GM21619 (cell line): ENCODE measurements around the gene ACOT6.
"Not testable (repeated sequence)": the region's sequence is repeated elsewhere in the genome, so short reads cannot be mapped to it uniquely, and the experiment has no call there.

Experiments
- ATAC-seq: cut with Tn5 transposase; IDR thresholded peaks from one replicate; pipeline ENCODE4 v1.9.1; 2021; ENCODE audit not compliant: unreplicated experiment

The ACOT6 gene

GRCh38 chr14:73612339-73613045 lies at the start of gene ACOT6:
Gene ACOT6 (plus strand): TSS chr14:73612517. CDS start chr14:73612572, 55 bp downstream.
- peak; percentile 79 for ATAC-seq

GRCh38 chr14:73562696-73563095 lies 49.6 kb upstream of the ACOT6 start:
- not testable (repeated sequence) for ATAC-seq

GRCh38 chr14:73566431-73566830 lies 45.9 kb upstream of the ACOT6 start:
- not testable (repeated sequence) for ATAC-seq

- not testable (repeated sequence) for ATAC-seq
Observed at GRCh38 chr14:73566935-73567334, 45.4 kb upstream of the ACOT6 start.

DNA sequence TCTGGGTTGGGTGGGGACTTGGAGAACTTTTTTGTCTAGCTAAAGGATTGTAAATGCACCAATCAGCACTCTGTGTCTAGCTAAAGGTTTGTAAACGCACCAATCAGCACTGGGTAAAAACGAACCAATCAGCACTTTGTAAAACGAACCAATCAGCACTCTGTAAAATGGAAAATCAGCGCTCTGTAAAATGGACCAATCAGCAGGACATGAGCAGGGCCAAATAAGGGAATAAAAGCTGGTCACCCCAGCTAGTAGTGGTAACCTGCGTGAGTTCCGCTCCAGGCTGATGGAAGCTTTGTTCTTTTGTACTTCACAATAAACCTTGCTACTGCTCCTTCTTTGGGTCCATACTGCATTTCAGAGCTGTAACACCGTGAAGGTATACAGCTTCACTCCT lies 45.0 kb upstream of the ACOT6 start:
- ATAC-seq, result no peak

DNA sequence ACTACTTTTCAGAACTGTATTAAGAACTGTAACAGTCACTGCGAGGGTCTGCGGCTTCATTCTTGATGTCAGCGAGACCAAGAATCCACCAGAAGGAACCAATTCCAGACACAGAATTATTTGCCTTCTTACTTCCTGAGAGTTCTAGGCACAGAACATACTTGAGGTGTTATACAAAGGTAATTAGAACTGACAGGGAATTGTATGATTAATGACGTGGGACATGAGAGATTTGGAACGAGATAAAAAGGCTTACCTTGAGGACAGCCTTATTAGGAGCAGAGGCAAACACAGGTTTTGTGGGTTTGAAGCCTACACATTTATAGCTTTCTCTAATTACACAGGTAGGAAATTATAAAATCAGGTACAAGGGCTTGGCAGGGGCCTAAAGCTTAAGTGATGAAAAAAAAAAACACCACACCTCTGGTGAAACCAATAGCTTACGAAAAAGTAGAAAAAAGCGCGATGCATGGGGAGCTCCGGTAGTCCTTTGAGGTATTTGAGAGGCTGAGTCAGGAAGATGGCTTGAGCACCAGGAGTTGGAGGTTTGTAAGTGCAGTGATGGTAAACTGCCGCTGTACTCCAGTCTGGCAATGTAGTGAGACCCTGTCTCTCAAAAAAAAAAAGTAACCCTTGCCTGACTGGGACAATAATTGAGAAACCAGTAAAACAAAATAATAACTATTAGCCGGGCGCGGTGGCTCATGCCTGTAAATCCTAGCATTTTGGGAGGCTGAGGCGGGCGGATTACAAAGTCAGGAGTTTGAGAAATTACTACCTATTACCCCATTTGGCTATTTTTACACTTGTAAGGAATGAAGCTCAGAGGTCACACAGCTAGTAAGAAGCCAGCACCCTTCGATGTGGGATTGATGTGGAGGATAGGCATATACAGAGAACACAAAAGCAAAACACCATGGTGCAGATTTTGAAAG lies 44.1 kb upstream of the ACOT6 start:
- ATAC-seq, result no peak

GRCh38 chr14:73568886-73569184 lies 43.5 kb upstream of the ACOT6 start:
- ATAC-seq, result not testable (repeated sequence)

DNA sequence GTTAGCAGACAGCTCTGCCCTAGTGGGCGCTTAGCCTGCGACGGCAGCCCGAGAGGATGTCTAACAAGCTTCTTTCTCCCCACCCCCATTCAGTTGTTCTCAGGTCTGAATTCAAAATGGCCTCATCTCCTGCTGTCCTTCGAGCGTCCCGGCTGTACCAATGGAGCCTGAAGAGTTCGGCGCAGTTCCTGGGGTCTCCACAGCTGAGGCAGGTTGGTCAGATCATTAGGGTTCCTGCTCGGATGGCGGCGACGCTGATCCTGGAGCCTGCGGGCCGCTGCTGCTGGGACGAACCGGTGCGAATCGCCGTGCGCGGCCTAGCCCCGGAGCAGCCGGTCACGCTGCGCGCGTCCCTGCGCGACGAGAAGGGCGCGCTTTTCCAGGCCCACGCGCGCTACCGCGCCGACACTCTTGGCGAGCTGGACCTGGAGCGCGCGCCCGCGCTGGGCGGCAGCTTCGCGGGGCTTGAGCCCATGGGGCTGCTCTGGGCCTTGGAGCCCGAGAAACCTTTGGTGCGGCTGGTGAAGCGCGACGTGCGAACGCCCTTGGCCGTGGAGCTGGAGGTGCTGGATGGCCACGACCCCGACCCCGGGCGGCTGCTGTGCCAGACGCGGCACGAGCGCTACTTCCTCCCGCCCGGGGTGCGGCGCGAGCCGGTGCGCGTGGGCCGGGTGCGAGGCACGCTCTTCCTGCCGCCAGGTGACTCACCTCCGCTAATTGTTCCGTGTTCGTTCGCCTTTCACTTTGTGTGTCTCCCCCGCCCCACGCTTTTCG lies 42.9 kb upstream of the ACOT6 start, which contains the start of gene ACOT2:
ACOT2 (plus strand) TSS at position 29 of the 774 bp plus-strand sequence; CDS start at position 57, 28 bp downstream.
- ATAC-seq, result peak; percentile 64

- ATAC-seq, result peak; percentile 53
Observed at GRCh38 chr14:73570913-73571312, 41.4 kb upstream of the ACOT6 start.

DNA sequence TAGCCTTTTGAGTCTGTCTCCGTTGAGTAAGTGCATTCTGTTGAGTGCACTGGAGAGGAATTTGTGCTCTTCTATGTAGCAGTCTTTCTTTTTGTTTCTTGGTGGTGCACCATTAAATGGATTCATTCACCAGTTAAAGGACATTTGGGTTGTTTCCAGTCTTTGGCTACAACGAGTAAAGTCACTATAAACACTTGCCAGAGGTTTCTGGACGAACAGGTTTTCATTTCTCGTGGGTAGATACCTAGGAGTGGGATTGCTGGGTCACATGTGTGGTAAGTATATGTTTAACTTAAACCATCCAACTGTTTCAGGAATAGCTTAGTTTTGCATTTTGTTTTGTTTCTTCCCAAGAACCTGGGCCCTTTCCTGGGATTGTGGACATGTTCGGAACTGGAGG lies 39.3 kb upstream of the ACOT6 start:
- not testable (repeated sequence) for ATAC-seq

DNA sequence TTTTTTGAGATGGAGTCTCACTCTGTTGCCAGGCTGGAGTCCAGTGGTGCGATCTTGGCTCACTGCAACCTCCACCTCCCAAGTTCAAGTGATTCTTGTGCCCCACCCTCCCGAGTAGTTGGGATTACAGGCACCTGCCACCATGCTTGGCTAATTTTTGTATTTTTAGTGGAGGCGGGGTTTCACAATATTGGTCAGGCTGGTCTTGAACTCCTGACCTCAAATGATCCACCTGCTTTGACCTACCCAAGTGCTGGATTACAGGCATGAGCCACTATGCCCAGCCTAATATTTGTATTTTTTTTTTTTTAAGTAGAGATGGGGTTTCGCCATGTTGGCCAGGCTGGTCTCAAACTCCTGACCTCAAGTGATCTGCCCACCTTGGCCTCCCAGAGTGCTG lies 38.6 kb upstream of the ACOT6 start:
- not testable (repeated sequence) for ATAC-seq

DNA sequence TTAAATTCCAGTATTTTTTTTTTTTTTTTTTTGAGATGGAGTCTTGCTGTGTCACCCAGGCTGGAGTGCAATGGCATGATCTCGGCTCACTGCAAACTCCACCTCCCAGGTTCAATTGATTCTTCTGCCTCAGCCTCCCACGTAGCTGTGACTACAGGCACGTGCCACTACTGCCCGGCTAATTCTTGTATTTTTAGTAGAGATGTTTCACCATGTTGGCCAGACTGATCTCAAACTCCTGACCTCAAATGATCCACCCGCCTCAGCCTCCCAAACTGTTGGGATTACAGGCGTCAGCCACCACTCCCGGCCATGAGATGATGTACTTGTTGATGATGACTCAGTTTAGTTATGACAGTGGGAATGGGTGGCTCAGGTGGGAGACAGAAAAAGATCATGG lies 38.1 kb upstream of the ACOT6 start:
- ATAC-seq, result not testable (repeated sequence)

DNA sequence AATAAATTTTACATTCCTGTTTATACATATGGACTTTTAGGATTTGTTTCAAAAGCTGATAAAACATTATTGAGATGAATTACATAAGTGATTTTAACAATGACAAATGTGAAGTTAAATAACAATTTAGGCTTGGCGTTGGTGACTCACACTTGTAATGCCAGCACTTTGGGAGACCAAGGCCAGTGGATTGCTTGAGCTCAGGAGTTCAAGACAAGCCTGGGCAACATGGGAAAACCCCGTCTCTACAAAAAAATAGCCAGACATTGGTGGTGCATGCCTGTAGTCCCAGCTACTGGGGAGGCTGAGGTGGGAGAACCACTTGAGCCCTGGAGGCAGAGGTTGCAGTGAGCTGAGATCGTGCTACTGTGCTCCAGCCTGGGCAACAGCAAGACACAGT lies 35.9 kb upstream of the ACOT6 start:
- ATAC-seq, result no peak

GRCh38 chr14:73577214-73577613 lies 35.1 kb upstream of the ACOT6 start:
- ATAC-seq, result not testable (repeated sequence)

DNA sequence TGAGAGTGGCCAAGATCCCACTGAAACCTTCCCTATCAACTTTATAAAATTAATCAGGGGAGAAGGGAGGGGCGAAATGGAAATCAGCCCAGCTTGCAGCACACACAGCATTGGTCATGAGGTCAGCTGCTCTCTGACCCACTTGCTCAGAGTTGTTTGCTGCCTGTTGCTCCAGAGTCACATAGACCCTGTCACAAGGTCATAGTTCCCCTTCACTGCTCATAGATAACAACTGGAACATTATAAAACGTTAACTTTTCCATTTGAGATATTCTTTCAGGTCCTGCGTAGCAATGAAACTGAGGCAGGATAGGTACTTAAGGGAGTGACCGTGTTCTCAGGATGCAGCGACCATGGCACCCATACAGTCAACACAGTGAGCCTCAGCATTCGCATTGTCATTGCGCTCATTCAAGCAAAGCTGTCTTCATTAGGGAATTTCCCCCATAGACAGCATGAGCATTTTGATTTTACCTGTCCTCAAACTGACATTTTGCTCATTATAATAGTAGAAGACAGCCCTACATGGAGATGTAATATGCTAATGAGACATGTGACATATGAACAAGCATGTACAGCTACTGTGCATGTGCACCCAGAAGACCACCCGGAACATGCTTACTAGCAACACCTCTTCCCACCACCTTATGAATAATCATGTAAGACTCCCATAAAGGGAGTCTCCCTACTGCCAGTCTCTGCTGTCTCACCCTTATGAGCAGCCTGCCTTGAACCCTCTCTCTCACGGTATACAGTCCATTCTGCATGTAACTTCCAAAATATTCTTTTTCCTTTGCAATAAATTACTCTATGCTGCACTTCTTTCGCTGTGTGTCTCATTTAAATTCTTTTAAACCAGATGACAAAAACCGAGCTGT lies 30.0 kb upstream of the ACOT6 start:
- ATAC-seq, result not testable (repeated sequence)

DNA sequence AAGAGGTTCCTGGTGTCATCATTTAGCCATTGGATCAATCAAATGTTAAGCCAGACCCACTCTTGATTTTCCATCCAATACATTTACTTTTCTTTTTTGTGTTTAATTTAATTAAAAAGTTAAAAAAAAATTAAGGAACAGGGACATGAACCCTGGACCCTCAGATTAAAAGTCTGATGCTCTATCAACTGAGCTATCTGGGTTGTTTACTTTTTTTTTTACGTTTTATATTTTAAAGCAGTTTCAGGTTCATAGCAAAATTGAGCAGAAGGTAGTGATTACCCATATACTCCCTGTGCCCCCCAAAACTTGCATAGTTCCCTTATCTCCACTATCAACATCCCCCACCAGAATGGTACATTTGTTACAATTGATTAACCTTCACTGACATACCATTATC lies 23.6 kb upstream of the ACOT6 start:
- no peak for ATAC-seq

- no peak for ATAC-seq
Observed at GRCh38 chr14:73589116-73589515, 23.2 kb upstream of the ACOT6 start.

DNA sequence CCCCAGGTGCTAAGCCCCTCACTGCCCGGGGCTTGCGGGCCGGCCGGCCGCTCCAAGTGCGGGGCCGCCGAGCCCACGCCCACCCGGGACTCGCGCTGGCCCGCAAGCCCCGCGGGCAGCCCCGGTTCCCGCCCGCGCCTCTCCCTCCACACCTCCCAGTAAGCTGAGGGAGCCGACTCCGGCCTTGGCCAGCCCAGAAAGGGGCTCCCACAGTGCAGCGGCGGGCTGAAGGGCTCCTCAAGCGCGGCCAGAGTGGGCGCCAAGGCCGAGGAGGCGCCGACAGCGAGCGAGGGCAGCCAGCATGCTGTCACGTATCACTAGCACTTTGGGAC lies 21.7 kb upstream of the ACOT6 start:
- ATAC-seq, result not testable (repeated sequence)

DNA sequence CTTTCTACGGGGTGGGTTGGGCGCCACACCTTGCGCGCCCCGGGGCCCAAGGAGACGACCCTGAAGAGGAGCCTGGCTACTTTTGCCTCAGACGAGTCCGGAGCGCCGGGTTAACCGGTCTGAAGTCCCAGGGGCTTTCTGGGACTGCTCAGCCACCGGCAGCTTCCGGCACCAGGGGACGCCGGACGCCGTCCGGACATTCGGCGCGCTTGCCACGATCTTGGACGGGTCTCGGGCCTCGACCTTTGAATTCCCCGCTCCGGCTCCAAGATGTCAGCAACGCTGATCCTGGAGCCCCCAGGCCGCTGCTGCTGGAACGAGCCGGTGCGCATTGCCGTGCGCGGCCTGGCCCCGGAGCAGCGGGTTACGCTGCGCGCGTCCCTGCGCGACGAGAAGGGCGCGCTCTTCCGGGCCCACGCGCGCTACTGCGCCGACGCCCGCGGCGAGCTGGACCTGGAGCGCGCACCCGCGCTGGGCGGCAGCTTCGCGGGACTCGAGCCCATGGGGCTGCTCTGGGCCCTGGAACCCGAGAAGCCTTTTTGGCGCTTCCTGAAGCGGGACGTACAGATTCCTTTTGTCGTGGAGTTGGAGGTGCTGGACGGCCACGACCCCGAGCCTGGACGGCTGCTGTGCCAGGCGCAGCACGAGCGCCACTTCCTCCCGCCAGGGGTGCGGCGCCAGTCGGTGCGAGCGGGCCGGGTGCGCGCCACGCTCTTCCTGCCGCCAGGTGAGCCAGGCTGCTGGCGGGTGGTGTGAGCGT lies 20.4 kb upstream of the ACOT6 start, which contains the start of gene ACOT4:
ACOT4 (plus strand) TSS at position 184 of the 760 bp plus-strand sequence; CDS start at position 271, 87 bp downstream.
- ATAC-seq, result peak; percentile 56

- no peak for ATAC-seq
Observed at GRCh38 chr14:73594491-73594890, 17.8 kb upstream of the ACOT6 start.
